ENCODE results near the gene NUP85. TPM values are rescaled to one million over a fixed set of nuclear protein-coding genes. Genes with fewer than 3 reads are reported as not detected.

The NUP85 gene
- total RNA-seq, 4 donors from 2014 or later = 28.9 to 48.8 (median 41.0) TPM

GRCh38 chr17:75261336-75262111, 56.0 kb downstream of the NUP85 start, which contains the start of the genes GGA3 and MRPS7:
TSS of gene GGA3 (minus strand) at chr17:75261606. CDS start at chr17:75261587, 19 bp downstream.
TSS of gene MRPS7 (plus strand) at chr17:75261879. CDS start at chr17:75261901, 22 bp downstream.
- TF ChIP-seq, protein P1, sequence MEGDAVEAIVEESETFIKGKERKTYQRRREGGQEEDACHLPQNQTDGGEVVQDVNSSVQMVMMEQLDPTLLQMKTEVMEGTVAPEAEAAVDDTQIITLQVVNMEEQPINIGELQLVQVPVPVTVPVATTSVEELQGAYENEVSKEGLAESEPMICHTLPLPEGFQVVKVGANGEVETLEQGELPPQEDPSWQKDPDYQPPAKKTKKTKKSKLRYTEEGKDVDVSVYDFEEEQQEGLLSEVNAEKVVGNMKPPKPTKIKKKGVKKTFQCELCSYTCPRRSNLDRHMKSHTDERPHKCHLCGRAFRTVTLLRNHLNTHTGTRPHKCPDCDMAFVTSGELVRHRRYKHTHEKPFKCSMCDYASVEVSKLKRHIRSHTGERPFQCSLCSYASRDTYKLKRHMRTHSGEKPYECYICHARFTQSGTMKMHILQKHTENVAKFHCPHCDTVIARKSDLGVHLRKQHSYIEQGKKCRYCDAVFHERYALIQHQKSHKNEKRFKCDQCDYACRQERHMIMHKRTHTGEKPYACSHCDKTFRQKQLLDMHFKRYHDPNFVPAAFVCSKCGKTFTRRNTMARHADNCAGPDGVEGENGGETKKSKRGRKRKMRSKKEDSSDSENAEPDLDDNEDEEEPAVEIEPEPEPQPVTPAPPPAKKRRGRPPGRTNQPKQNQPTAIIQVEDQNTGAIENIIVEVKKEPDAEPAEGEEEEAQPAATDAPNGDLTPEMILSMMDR (IDR thresholded peaks at IDR 0.05; ENCODE audit: low read depth) = no peak

- TF ChIP-seq, protein P1 (IDR thresholded peaks at IDR 0.05; ENCODE audit: low read depth) = no peak
These were observed 56.7 kb downstream of the NUP85 start for GRCh38 chr17:75262112-75262606.

DNA sequence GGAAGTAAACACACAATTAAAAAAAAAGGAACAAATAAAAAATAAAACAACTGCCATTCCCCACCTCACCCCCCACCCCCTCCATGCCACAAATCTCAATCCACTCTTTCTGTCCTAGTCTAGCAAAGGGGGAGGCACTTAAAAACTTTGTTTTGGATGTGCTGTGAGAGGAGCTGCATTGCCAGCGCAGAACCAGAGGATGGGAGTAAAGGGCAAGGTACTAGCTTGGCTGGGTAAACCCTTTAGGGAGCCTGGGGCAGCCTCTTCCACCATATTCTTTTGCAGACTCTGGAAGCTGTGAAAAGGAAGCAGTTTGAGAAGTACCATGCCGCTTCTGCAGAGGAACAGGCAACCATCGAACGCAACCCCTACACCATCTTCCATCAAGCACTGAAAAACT, 57.6 kb downstream of the NUP85 start:
- TF ChIP-seq, protein P1 (IDR thresholded peaks at IDR 0.05; ENCODE audit: low read depth) = no peak

DNA sequence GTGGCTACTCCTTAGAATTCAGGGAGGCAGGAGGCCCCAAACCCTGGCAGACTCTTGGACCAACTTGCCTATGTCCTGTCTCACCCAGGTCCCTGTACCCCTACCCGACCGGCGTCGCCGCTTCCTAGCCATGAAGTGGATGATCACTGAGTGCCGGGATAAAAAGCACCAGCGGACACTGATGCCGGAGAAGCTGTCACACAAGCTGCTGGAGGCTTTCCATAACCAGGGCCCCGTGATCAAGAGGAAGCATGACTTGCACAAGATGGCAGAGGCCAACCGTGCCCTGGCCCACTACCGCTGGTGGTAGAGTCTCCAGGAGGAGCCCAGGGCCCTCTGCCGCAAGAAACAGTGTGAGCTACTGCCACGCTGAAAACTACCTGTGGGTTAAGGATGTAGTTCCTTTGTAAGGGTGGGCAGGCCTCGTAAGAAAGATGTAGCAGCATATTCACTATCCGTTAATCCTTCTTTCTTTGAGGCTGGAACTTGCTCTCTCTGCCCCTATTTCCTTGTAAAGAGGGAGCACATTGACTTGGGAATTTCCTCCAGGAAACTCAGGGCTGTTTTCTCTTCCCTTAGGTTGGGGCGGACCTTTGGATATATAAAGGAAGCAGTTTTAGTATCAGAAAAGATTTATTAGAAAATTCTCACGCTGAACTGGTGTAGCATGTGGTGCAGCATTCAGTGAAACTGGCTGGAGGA, 60.3 kb downstream of the NUP85 start:
- TF ChIP-seq, protein P1 (IDR thresholded peaks at IDR 0.05; ENCODE audit: low read depth) = no peak

DNA sequence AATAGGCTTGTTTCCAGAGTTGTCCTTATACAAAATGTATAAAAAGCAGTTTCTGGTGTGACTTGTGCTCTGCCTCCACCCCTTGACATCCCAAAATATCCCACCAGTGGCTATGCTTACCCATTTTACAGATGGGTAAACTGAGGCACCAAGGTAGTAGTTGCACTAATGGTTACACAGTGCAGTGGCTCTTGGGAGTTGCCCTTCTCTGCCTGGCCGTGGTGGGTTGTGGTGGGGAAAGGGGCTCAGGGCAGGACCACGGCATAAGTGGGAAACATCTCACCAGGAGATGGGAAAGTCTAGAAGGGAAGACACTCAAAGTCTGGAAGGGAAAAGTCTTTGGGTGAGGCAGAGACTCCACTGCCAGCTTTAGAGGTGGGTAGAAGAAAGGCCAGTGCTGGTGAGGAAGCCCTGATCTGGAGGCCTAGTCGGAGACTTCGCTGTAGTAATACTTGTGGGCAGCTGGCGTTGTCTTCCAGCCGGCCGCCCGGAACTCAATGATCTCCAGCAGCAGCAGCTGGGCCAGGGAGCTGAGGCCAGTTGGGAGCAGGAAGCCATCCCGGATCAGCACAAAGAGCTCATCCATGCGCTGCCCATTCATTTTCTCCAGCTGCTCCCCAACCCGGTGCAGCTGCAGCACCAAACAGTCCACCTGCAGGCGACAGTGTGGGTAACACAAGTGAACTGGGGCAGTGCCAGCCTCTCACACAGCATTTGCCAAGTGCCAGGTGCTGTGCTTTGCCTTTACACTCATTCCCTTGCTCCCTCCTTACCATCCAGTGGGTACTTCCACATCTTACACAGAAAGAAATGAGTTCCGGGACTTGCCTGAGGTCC, 61.1 kb downstream of the NUP85 start:
- TF ChIP-seq, protein P1 (IDR thresholded peaks at IDR 0.05; ENCODE audit: low read depth) = no peak

- TF ChIP-seq, protein P1 (IDR thresholded peaks at IDR 0.05; ENCODE audit: low read depth) = no peak
These were observed 61.6 kb downstream of the NUP85 start for GRCh38 chr17:75267153-75267410.

Measured in subcutaneous adipose tissue (tissue), 4 donors.